SK-N-MC (cell line): ENCODE data around the gene SPECC1.
"Not testable (repeated sequence)": the region's sequence is repeated elsewhere in the genome, so short reads cannot be mapped to it uniquely, and the experiment has no call there.

Experiments
- DNase-seq: peaks from one replicate; pipeline ENCODE4 v3.0.0-alpha.2; 2011; ENCODE audit warnings: low read depth, low spot score
- H3K27ac ChIP-seq: fragments of 200-600 bp; sonication (generic); 2 replicates; pipeline ENCODE4 v1.5.1; 2016; ENCODE audit warnings: mixed run types
- H3K36me3 ChIP-seq: fragments of 200-600 bp; sonication (generic); 2 replicates; pipeline ENCODE4 v1.6.1; 2017; ENCODE audit warnings: antibody characterized with exemption, low read length, mixed read lengths; ENCODE audit not compliant: insufficient read depth
- H3K4me3 ChIP-seq: fragments of 200-600 bp; sonication (generic); 2 replicates; pipeline ENCODE4 v1.5.1; 2016
- H3K9ac ChIP-seq: fragments of 200-600 bp; sonication (generic); 2 replicates; pipeline ENCODE4 v1.8.0; 2017; ENCODE audit warnings: mixed run types, mixed read lengths; ENCODE audit not compliant: insufficient read length
- H3K9me3 ChIP-seq: fragments of 200-600 bp; sonication (generic); 2 replicates; pipeline ENCODE4 v1.6.1; 2017; ENCODE audit warnings: low read depth, mild to moderate bottlenecking, antibody characterized with exemption, low read length, moderate library complexity, mixed read lengths
- EZH2 ChIP-seq: fragments of 200-600 bp; sonication (generic); IDR thresholded peaks from one replicate; pipeline ENCODE4 v1.6.1; 2017; ENCODE audit warnings: antibody characterized with exemption
- FOXP2 ChIP-seq: optimal IDR thresholded peaks from 2 replicates; pipeline ENCODE3; 2011; ENCODE audit warnings: mild to moderate bottlenecking, moderate library complexity; ENCODE audit not compliant: insufficient read depth; ENCODE audit errors: extremely low read length, control extremely low read depth
- POLR2AphosphoS5 ChIP-seq: IDR thresholded peaks from 2 replicates; pipeline ENCODE4 v1.6.1; 2012; ENCODE audit warnings: mild to moderate bottlenecking, low read depth, low read length, borderline replicate concordance

The SPECC1 gene

DNA sequence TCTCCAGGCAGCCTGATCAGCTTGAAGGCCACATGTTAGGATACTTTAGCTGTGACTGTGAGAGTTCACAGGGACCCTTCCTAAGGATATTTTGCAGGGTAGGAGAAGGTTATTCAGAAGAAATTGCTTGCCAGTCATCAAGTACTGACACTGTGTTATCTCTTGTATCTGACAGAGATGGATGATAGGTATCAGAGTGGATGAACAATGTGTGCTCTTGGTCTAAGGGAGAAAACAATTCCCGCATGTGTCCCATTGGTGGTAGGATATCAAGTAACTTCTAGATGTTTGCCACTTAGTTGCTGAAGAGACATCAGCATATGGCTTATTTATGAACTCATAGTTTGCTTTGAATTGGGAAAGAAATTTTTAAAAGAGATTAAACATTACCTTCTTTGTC, 219.3 kb downstream of the SPECC1 start:
- no peak overlapping the region for H3K9ac ChIP-seq
- TF ChIP-seq FOXP2 (no peak), POLR2AphosphoS5 (no peak), EZH2 (no peak)
- H3K36me3 ChIP-seq = no peaks in the 10 kb centered on the region; the same call in 1 of the 2 replicates
- H3K27ac ChIP-seq = no peak overlapping the region
- no peaks in the 10 kb centered on the region for H3K9me3 ChIP-seq
- H3K4me3 ChIP-seq = no peak overlapping the region
- DNase-seq = no peak

DNA sequence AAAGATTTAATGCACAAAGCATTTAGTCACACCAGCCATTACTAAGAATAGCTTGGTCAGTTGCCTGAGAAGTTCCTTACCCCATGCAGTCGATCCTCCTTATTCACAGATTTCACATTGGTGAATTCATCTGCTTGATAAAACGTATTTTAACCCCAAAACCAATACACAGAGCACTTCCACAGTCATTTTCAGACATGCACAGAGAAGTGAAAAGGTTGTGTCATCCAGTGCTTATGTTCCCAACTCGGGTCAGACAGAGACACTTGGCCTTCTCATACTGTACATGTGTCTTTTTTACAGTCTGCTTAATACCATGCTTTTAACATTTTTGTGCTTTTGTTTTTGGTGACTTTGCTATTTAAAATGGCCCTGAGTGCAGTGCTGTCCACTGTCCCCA, 219.7 kb downstream of the SPECC1 start:
- Histone ChIP-seq H3K4me3 (no peak overlapping the region), H3K9ac (no peak overlapping the region), H3K27ac (no peak overlapping the region), H3K9me3 (no peaks in the 10 kb centered on the region), H3K36me3 (no peaks in the 10 kb centered on the region; the same call in 1 of the 2 replicates)
- no peak for TF ChIP-seq EZH2
- TF ChIP-seq FOXP2 = no peak
- TF ChIP-seq POLR2AphosphoS5 = no peak
- no peak for DNase-seq

DNA sequence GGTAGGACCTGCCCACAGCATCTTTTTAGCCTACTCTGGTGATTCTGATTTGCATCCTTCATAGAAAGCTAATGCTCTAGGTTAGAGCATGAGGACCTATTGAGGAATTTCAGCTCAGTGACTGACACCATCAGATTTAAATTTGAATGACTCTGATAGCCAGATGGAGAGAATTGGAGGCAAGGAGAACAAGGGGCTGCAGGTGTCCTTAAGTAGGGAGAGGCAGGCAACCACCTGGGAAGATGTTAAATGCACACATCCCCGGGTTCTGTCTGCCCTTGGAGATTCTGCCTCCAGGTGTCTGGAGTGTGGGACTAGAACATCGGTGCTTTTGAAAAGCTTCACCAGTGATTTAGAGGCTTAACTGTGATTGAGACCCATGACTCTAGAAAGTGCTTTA, 221.8 kb downstream of the SPECC1 start:
- Histone ChIP-seq H3K9me3 (no peaks in the 10 kb centered on the region), H3K4me3 (no peak overlapping the region), H3K27ac (no peak overlapping the region), H3K9ac (no peak overlapping the region), H3K36me3 (no peaks in the 10 kb centered on the region; the same call in 1 of the 2 replicates)
- no peak for DNase-seq
- TF ChIP-seq POLR2AphosphoS5 (no peak), EZH2 (no peak), FOXP2 (no peak)

DNA sequence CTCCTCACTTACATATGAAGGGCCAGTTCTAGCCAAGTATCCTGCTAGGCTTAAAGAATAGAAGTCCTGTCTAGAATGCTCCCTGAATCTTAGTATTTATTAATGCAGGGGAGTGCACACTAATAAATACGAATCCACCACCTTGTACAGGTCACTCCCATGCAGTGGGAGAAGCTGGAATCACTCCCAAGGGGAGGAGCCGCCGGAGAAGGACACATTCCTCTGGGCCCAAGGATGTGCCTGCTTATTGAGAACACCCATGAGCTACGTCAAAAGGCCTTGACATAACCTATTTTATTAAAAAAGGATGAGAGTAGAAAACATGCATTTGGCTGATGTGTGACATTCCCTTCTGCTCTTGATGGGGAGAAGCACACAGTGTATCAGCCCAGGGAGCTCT, 223.5 kb downstream of the SPECC1 start:
- Histone ChIP-seq H3K4me3 (no peak overlapping the region), H3K27ac (no peak overlapping the region), H3K9ac (no peak overlapping the region), H3K36me3 (no peaks in the 10 kb centered on the region; the same call in 1 of the 2 replicates), H3K9me3 (no peaks in the 10 kb centered on the region)
- DNase-seq = no peak
- no peak for TF ChIP-seq FOXP2
- no peak for TF ChIP-seq EZH2
- TF ChIP-seq POLR2AphosphoS5 = no peak

DNA sequence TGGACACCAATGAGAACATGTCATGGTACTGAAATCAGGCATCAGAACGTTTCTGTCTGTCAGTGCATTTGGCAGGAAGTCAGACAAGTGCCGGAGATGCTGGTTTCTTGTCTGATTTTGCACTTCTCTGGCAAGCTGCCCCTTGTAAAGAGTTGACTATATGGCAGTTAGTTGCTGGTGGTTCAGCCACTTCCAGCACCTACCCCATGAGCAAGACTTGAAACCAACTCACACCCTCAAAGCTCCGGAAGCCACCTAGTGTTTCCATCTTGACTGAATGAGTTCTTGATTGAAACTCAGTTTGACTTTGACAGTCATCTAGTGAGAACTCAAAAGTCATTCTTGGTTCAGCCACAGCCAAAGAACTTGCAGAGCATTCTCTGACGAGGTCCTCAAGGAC, 225.1 kb downstream of the SPECC1 start:
- Histone ChIP-seq H3K9me3 (no peaks in the 10 kb centered on the region), H3K4me3 (no peak overlapping the region), H3K9ac (no peak overlapping the region), H3K27ac (no peak overlapping the region), H3K36me3 (no peaks in the 10 kb centered on the region; the same call in 1 of the 2 replicates)
- TF ChIP-seq EZH2 (no peak), POLR2AphosphoS5 (no peak), FOXP2 (no peak)
- no peak for DNase-seq

DNA sequence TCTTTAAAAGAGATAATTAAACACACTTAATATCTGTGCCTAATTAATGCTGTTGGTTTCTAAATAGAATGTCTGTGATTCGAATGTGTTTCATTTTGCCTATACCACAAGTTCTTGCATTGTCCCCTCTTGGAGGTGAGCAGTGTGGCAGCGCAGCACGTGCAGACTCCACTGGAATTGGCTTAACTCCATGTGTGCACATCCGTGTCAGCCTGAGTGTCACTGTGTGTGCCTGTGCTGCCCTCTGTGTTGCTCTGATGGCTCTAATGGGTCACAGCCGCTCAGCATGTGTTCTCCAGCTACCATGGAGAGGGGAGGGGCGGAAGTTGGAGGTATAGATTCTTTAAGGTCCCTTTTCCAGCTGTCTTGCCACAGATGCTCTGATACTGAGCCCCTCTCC, 226.6 kb downstream of the SPECC1 start:
- TF ChIP-seq POLR2AphosphoS5 (no peak), EZH2 (no peak), FOXP2 (no peak)
- H3K27ac ChIP-seq = no peak overlapping the region
- no peak for DNase-seq
- H3K4me3 ChIP-seq = no peak overlapping the region
- H3K9ac ChIP-seq = no peak overlapping the region
- no peaks in the 10 kb centered on the region; the same call in 1 of the 2 replicates for H3K36me3 ChIP-seq
- H3K9me3 ChIP-seq = no peaks in the 10 kb centered on the region

DNA sequence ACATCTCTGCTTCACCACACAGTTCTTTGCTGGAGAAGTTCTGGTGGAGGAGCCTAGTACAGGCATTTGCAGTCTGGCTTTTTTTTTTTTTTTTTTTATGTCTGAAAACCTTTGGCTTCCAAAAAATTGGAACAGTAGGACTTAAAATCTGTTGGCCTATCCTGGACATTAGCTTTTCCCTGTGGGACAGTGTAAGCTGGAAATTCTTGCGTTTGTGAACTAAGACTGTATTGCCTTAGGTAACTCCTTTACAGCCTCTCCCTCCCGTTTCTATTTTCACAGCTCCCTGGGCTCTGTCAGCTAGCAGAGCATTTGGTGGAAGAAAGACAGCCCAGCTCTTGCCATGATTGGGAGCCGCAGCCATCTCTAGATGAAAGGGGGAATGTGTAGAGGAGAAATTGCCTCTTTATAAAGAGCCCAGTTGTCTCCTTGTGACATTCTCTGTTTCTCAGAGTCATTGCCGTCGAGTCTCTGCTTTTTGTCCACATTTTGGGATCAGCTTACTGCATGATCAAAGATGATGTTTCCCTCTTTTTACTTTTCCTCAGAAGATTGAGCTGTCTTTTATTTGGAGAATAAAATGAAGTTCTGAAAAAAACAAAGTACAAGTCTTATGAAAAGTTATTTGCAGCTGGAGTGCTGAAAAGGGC, 227.5 kb downstream of the SPECC1 start:
- Histone ChIP-seq H3K36me3 (no peaks in the 10 kb centered on the region; the same call in 1 of the 2 replicates), H3K4me3 (no peak overlapping the region), H3K9me3 (no peaks in the 10 kb centered on the region), H3K9ac (no peak overlapping the region), H3K27ac (no peak overlapping the region)
- DNase-seq = no peak
- TF ChIP-seq POLR2AphosphoS5 (no peak), EZH2 (no peak), FOXP2 (no peak)

DNA sequence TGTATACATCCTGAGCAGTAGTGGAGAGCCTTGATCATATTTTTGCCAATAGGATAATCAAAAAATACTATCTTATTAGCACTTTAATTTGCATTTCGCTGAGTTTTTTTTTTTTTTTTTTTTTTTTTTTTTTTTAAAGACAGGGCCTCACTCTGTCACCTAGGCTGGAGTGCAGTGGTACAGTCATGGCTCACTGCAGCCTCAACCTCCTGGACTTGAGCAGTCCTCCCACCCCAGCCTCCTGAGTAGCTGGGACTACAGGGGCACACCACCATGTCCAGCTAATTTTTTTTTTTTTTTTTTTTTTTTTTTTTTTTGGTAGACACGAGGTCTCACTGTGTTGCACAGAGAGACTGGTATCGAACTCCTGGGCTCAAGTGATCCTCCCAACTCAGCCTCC, 230.6 kb downstream of the SPECC1 start:
- not testable (repeated sequence) for H3K27ac ChIP-seq, DNase-seq, H3K9ac ChIP-seq, H3K36me3 ChIP-seq, H3K9me3 ChIP-seq, H3K4me3 ChIP-seq

DNA sequence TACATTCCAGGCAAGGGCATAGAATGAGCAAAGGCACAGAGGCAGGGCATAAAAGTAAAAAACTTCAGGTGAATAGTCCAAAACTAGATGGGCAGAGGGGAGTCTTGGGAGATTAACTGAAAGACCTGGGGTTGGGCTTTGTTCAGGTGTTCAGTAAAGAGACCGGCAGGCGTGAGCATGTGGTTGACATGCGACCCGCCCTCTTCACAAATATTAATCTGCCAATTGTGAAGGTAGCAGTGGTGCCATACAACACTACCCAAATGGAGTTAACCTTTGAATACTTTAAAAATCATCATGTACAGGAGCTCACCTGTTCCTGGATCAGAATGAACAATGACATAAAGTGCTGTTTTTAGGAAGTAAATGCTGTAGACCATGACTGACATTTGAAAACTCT, 232.7 kb downstream of the SPECC1 start:
- H3K4me3 ChIP-seq = no peak overlapping the region
- DNase-seq = no peak
- no peaks in the 10 kb centered on the region for H3K9me3 ChIP-seq
- TF ChIP-seq POLR2AphosphoS5 = no peak
- no peak for TF ChIP-seq FOXP2
- no peak for TF ChIP-seq EZH2
- H3K36me3 ChIP-seq = no peaks in the 10 kb centered on the region
- no peak overlapping the region for H3K9ac ChIP-seq
- no peak overlapping the region for H3K27ac ChIP-seq
